Gastroesophageal sphincter (tissue), 4 donors: ENCODE measurements around the gene CCDC33. TPM values are rescaled to one million over a fixed set of nuclear protein-coding genes. Genes with fewer than 3 reads are reported as not detected.

Experiments used
- ATAC-seq: fragments of 150-250 bp; one replicate; pipeline ENCODE4 v1.9.1; 2016; ENCODE audit warnings: mild to moderate bottlenecking, moderate library complexity
- H3K27ac ChIP-seq, 4 donors: fragments of 200-600 bp; sonication (generic) in 3 of 4; 1 replicate in 3 of 4; 2 replicates in 1 of 4; pipeline ENCODE4 v1.5.1; 2016 to 2019
- H3K27me3 ChIP-seq: fragments of 200-600 bp; sonication (generic); one replicate; pipeline ENCODE4 v1.5.1; 2019
- H3K36me3 ChIP-seq, 2 donors: fragments of 200-600 bp; sonication (generic); one replicate each; pipeline ENCODE4 v1.5.1; 2019; ENCODE audit warnings: control low read depth in 1 of 2
- H3K4me1 ChIP-seq, 3 donors: fragments of 200-600 bp; sonication (generic); 1 replicate in 2 of 3; 2 replicates in 1 of 3; pipeline ENCODE4 v1.5.1; 2016 to 2019; ENCODE audit warnings: control low read depth in 2 of 3
- H3K4me3 ChIP-seq, 2 donors: fragments of 200-600 bp; sonication (generic); one replicate each; pipeline ENCODE4 v1.5.1; 2019; ENCODE audit warnings: mild to moderate bottlenecking in 1 of 2, moderate library complexity in 1 of 2
- H3K9me3 ChIP-seq, 3 donors: fragments of 200-600 bp; sonication (generic); one replicate each; pipeline ENCODE4 v1.5.1; 2017 to 2019; ENCODE audit warnings: control low read depth in 2 of 3
- CTCF ChIP-seq, 4 experiments: fragments of 200-600 bp in 2 of 4; fragments of 450-650 bp in 2 of 4; sonication (generic) in 1 of 4; IDR thresholded peaks; one replicate each; pipeline ENCODE4 v1.5.1; 2017 to 2019; ENCODE audit warnings: antibody characterized with exemption in 4 of 4, mild to moderate bottlenecking in 2 of 4, moderate library complexity in 2 of 4
- EP300 ChIP-seq: sonication (generic); formaldehyde crosslinking; IDR thresholded peaks from one replicate; pipeline ENCODE4 v1.6.1; 2017; ENCODE audit warnings: antibody characterized with exemption, mild to moderate bottlenecking
- POLR2A ChIP-seq, 2 donors: fragments of 450-650 bp; IDR thresholded peaks; one replicate each; pipeline ENCODE4 v1.6.1; 2017; ENCODE audit warnings: antibody characterized with exemption in 2 of 2, mild to moderate bottlenecking in 2 of 2, moderate library complexity in 1 of 2
- POLR2AphosphoS5 ChIP-seq: sonication (generic); formaldehyde crosslinking; IDR thresholded peaks from one replicate; pipeline ENCODE4 v1.6.1; 2017; ENCODE audit warnings: antibody characterized with exemption
- WGBS, 2 donors: methylation state at CpG; one replicate each; pipeline ENCODE4 v1.1.5; 2018; ENCODE audit warnings: low coverage in 1 of 2; 5-methylcytosine and 5-hydroxymethylcytosine counted together
- total RNA-seq, 4 donors: library from RNA; depleted of rRNA; stranded (reverse); fragments of >200 nt; gene quantifications; one replicate each; pipeline ENCODE4 v1.1.0, GENCODE V29; 2016

CCDC33 gene
- total RNA-seq, 4 donors from 2014 or later, result not detected

DNA sequence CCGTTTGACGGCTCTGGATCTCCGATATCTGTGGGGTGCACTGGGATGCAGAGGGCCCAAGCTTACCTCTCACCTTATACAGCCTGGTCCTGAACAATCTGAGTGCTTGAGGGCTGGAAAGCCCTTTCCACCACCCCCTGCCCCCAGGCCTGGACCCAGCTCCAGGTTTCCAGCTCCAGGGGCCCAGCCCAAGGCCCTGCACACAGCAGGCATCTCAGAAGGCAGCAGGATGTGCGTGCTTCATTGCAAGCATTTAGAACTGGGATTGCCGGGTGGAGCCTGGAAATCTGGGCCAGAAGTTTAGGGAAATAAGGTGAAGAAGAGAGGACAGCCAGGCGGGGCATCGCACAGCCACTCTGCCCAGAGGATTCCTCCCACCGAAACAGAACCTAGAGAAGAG, 25.6 kb downstream of the CCDC33 start:
- Histone ChIP-seq H3K27me3 (peaks cover 77% of the 10 kb centered on the region), H3K27ac (no peak overlapping the region), H3K4me1 (no peaks in the 10 kb centered on the region), H3K9me3 (no peaks in the 10 kb centered on the region), H3K36me3 (no peaks in the 10 kb centered on the region), H3K4me3 (no peak overlapping the region)
- WGBS, 2 donors, result 71 to 95% methylated on average over 3 to 4 of the region's 8 CpGs
- no peak for ATAC-seq
- TF ChIP-seq POLR2A (IDR thresholded peaks at IDR 0.05), result no peak
- TF ChIP-seq CTCF (IDR thresholded peaks at IDR 0.05), result no peak
- no peak for TF ChIP-seq POLR2AphosphoS5
- TF ChIP-seq EP300, result no peak

- ATAC-seq, result no peak
- TF ChIP-seq CTCF (IDR thresholded peaks at IDR 0.05), result no peak
- TF ChIP-seq POLR2A (IDR thresholded peaks at IDR 0.05), result no peak
- no peak for TF ChIP-seq EP300
- TF ChIP-seq POLR2AphosphoS5, result no peak
- H3K27ac ChIP-seq, result no peak overlapping the region
- H3K36me3 ChIP-seq, result no peaks in the 10 kb centered on the region
- 100% methylated on average over 1 of the region's 2 CpGs; no CpG with 5 or more reads in 1 of the 2 donors for WGBS, 2 donors
- no peaks in the 10 kb centered on the region for H3K4me1 ChIP-seq
- H3K9me3 ChIP-seq, result no peaks in the 10 kb centered on the region
- no peak overlapping the region for H3K4me3 ChIP-seq
- peaks cover 79% of the 10 kb centered on the region for H3K27me3 ChIP-seq
Observed at GRCh38 chr15:74262151-74262550, 26.0 kb downstream of the CCDC33 start.

DNA sequence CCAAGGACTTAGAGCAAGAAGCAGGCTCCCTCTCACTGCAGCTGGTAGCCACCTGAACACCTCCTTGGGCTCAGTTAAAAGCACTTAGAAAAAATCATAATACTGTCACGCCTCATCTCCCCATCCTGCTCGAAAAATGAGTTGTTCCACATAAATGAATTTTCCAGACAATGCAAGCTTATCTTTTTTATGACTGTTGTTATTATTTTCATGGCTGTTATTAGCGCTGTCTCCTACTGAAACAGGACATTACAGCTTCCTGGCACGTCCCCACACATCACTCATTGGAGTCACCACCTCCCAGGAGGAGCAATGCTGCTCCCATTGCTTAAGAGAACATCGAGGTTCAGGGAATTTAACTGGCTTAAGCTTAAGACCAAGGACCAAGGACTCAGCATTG, 26.5 kb downstream of the CCDC33 start:
- WGBS, 2 donors, result 57 to 83% methylated on average over 1 to 5 of the region's 5 CpGs
- no peak for ATAC-seq
- TF ChIP-seq CTCF (IDR thresholded peaks at IDR 0.05) (no peak), POLR2A (IDR thresholded peaks at IDR 0.05) (no peak), EP300 (no peak), POLR2AphosphoS5 (no peak)

GRCh38 chr15:74263466-74263865, 27.3 kb downstream of the CCDC33 start:
- H3K36me3 ChIP-seq, result no peaks in the 10 kb centered on the region
- peaks cover 81% of the 10 kb centered on the region for H3K27me3 ChIP-seq
- no peaks in the 10 kb centered on the region for H3K4me1 ChIP-seq
- no peak for ATAC-seq
- TF ChIP-seq POLR2AphosphoS5 (no peak), CTCF (IDR thresholded peaks at IDR 0.05) (no peak), EP300 (no peak), POLR2A (IDR thresholded peaks at IDR 0.05) (no peak)
- no peak overlapping the region for H3K27ac ChIP-seq
- WGBS, 2 donors, result 56 to 94% methylated on average over 2 to 5 of the region's 5 CpGs
- no peaks in the 10 kb centered on the region for H3K9me3 ChIP-seq
- H3K4me3 ChIP-seq, result no peak overlapping the region

More for the DNA sequence above, 26.5 kb downstream of the CCDC33 start:
- Histone ChIP-seq H3K27ac (no peak overlapping the region), H3K4me3 (no peak overlapping the region), H3K9me3 (no peaks in the 10 kb centered on the region), H3K27me3 (peaks cover 80% of the 10 kb centered on the region), H3K36me3 (no peaks in the 10 kb centered on the region), H3K4me1 (no peaks in the 10 kb centered on the region)

DNA sequence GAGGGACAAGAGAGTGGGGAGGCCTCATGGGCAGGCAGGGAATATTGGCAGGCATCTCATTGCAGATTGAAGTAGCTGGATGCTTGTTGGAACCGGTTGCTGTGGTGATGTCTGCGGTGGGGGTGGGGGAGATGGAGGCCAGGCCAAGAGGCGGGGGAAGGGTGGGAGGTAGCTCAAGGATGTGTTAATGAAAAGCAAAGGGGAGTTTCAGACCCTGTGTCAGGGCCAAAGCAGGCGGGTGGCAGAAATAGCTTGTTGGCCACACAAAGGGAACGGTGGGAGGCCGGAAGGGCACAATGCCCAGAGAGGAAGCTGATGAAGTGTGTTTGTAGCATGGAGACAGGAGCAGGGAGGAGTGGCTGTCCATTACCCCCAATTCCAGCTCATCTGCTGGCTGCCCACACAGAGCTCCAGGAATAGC, 28.0 kb downstream of the CCDC33 start:
- H3K4me1 ChIP-seq, result no peaks in the 10 kb centered on the region
- H3K36me3 ChIP-seq, result no peaks in the 10 kb centered on the region
- no peak for ATAC-seq
- H3K27me3 ChIP-seq, result peaks cover 81% of the 10 kb centered on the region
- no peak for TF ChIP-seq EP300
- TF ChIP-seq POLR2AphosphoS5, result no peak
- no peak for TF ChIP-seq POLR2A (IDR thresholded peaks at IDR 0.05)
- TF ChIP-seq CTCF (IDR thresholded peaks at IDR 0.05), result no peak
- 32 to 35% methylated on average over 5 of the region's 6 CpGs for WGBS, 2 donors
- no peaks in the 10 kb centered on the region for H3K9me3 ChIP-seq
- no peak overlapping the region for H3K4me3 ChIP-seq
- H3K27ac ChIP-seq, result no peak overlapping the region
